Measurements from ENCODE around the gene ELOVL1.

GRCh38 chr1:43325381-43325780 is 42.4 kb downstream of the ELOVL1 start:
- TF ChIP-seq EZH2phosphoT487 (conservative IDR thresholded peaks at IDR 0.05; ENCODE audit: low read length): no peak
- TF ChIP-seq, protein P1, sequence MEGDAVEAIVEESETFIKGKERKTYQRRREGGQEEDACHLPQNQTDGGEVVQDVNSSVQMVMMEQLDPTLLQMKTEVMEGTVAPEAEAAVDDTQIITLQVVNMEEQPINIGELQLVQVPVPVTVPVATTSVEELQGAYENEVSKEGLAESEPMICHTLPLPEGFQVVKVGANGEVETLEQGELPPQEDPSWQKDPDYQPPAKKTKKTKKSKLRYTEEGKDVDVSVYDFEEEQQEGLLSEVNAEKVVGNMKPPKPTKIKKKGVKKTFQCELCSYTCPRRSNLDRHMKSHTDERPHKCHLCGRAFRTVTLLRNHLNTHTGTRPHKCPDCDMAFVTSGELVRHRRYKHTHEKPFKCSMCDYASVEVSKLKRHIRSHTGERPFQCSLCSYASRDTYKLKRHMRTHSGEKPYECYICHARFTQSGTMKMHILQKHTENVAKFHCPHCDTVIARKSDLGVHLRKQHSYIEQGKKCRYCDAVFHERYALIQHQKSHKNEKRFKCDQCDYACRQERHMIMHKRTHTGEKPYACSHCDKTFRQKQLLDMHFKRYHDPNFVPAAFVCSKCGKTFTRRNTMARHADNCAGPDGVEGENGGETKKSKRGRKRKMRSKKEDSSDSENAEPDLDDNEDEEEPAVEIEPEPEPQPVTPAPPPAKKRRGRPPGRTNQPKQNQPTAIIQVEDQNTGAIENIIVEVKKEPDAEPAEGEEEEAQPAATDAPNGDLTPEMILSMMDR (IDR thresholded peaks at IDR 0.05; ENCODE audit: insufficient read depth, low read length, poor library complexity, severe bottlenecking): no peak
